Heart right ventricle (tissue), 16 donors: Measurements from ENCODE around the gene SLMAP. TPM values are rescaled to one million over a fixed set of nuclear protein-coding genes. Genes with fewer than 3 reads are reported as not detected.
A peak's percentile ranks its signal among the peaks of the same experiment; 100 is the strongest.

Source experiments
- ATAC-seq, 8 donors: fragments of 200-7000 bp; cut with Tn5 transposase; one replicate each; pipeline ENCODE4 v1.9.1; 2020; ENCODE audit warnings: mild to moderate bottlenecking in 8 of 8, moderate library complexity in 8 of 8, moderate number of reproducible peaks in 1 of 8
- DNase-seq, 2 donors: peaks; one replicate each; pipeline ENCODE4 v3.0.0-alpha.2; 2020
- H3K27ac ChIP-seq, 10 donors: fragments of 200-600 bp; sonication (generic) in 2 of 10; one replicate each; pipeline versions ENCODE4 v1.5.0 to v1.8.0; 2020 to 2022; ENCODE audit warnings: mild to moderate bottlenecking in 3 of 10
- H3K27me3 ChIP-seq, 7 donors: fragments of 200-600 bp; one replicate each; pipeline ENCODE4 v1.8.0; 2021 to 2022; ENCODE audit warnings: mild to moderate bottlenecking in 2 of 7
- H3K36me3 ChIP-seq, 9 donors: fragments of 200-600 bp; sonication (generic) in 1 of 9; one replicate each; pipeline versions ENCODE4 v1.5.0 to v1.8.0; 2020 to 2022; ENCODE audit warnings: mild to moderate bottlenecking in 2 of 9
- H3K4me1 ChIP-seq, 9 donors: fragments of 200-600 bp; sonication (generic) in 1 of 9; one replicate each; pipeline versions ENCODE4 v1.5.0 to v1.8.0; 2020 to 2022; ENCODE audit warnings: mild to moderate bottlenecking in 4 of 9
- H3K4me3 ChIP-seq, 10 donors: fragments of 200-600 bp; sonication (generic) in 2 of 10; one replicate each; pipeline versions ENCODE4 v1.5.0 to v1.8.0; 2020 to 2022; ENCODE audit warnings: mild to moderate bottlenecking in 7 of 10, moderate library complexity in 2 of 10
- H3K9me3 ChIP-seq, 11 donors: fragments of 200-600 bp in 10 of 11; sonication (generic) in 2 of 11; one replicate each; pipeline versions ENCODE4 v1.5.0 to v1.8.0; 2013 to 2022; ENCODE audit warnings: mild to moderate bottlenecking in 2 of 11, control low read depth in 1 of 11, moderate library complexity in 1 of 11
- WGBS, 2 donors: extraction: QIAGEN DNeasy Blood & Tissue Kit; methylation state at CpG; one replicate each; pipeline ENCODE4 v1.1.7; 2013; ENCODE audit warnings: inconsistent platforms in 1 of 2; 5-methylcytosine and 5-hydroxymethylcytosine counted together
- intact Hi-C, 10 donors: fragments of 100-400 bp; cut with DNase I; formaldehyde crosslinking; loops; one replicate each; pipeline versions ENCODE4 v1.11.1 to v1.14.2; 2022
- polyA plus RNA-seq, 2 donors: library from polyadenylated mRNA; stranded (reverse); fragments of 200-250 nt; gene quantifications; one replicate each; pipeline ENCODE4 v1.2.3, GENCODE V29; 2013
- total RNA-seq, 10 donors: library from RNA; stranded (reverse); fragmentation: NEBNext Ultra II Directional in 3 of 10; extraction: Animal tissue kit (Norgen Biotek cat#: 25700) in 3 of 10; gene quantifications; one replicate each; pipeline versions ENCODE4 v1.2.1 to v1.2.4, GENCODE V29; 2021 to 2023
- TF ChIP-seq, protein P1 (sequence below), 9 donors: fragments of 200-600 bp; sonication (generic) in 2 of 9; IDR thresholded peaks; one replicate each; pipeline versions ENCODE4 v1.5.0 to v1.8.0; 2021 to 2022; ENCODE audit warnings: antibody characterized with exemption in 9 of 9, mild to moderate bottlenecking in 5 of 9, moderate library complexity in 1 of 9
- donor health status: Arrhythmogenic right ventricular cardiomyopathy.
- donor health status: ischemic (EF 13 %, LVEDD 7.1; RV severe dilation, severe dysfunction).
- donor health status: healthy with polysubstance abuse.
- donor health status: DM: no; HTN: yes; CAD: no.
- donor health status: DM: no; HTN: no; CAD: no.
- donor health status: ischemic (EF 25% LVEDD 6.9; RV normal size, moderate dysfunction).
- donor health status: ischemic (EF 25% LVEDD 5.7; RV mildly dilated, moderate dysfunction).
- donor health status: healthy.
- donor health status: DM: yes; HTN: yes; CAD: no.
- donor health status: Ischemic cardiomyopathy.
- donor health status: ischemic (EF 35%, LVEDD 5.7; RV mildly dilated, moderate dysfunction).
- donor health status: nonischemic (EF 11% LVEDD 7.7; RV severe dilation, severe dysfunction).
- donor health status: DM: yes; HTN: yes; CAD: no.
- donor health status: PGD.
- donor health status: ischemic (EF 29% LVEDD 5.4; RV normal size, mild dysfunction).
- donor health status: nonischemic (EF 23%, LVEDD 6.1; RV moderate dilation, normal function).

SLMAP gene
- total and polyA plus RNA-seq, 12 donors = 65.8 to 724 (median 341) TPM

DNA sequence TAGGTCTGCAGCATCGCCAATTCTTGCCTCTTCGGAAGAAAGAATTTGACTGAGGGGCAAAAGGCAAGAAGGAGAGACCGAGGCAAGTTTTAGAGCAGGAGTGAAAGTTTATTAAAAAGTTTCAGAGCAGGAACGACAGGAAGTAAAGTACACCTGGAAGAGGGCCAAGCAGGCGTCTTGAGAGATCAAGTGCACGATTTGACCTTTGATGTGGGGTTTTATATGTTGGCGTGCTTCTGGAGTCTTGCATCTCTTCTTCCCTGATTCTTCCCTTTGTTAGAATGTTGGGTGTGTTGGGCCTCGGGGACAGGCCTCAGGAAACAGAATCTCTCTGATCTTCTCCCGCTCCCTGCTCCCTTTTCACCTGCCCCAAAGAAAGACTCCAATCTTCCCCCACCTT lies 211.5 kb downstream of the SLMAP start:
- H3K36me3 ChIP-seq = no peaks in the 10 kb centered on the region
- no peaks in the 10 kb centered on the region for H3K9me3 ChIP-seq
- 78% methylated on average over 9 of the region's 9 CpGs for WGBS, 2 donors
- no peaks in the 10 kb centered on the region for H3K27me3 ChIP-seq
- no peak overlapping the region for H3K4me3 ChIP-seq
- ATAC-seq (no peak), DNase-seq (no peak)
- peaks cover 2 to 34% (median 22%) of the 10 kb centered on the region in 9 donors for H3K4me1 ChIP-seq
- no peak overlapping the region for H3K27ac ChIP-seq
- intact Hi-C loops = no loop called here
- TF ChIP-seq, protein P1, sequence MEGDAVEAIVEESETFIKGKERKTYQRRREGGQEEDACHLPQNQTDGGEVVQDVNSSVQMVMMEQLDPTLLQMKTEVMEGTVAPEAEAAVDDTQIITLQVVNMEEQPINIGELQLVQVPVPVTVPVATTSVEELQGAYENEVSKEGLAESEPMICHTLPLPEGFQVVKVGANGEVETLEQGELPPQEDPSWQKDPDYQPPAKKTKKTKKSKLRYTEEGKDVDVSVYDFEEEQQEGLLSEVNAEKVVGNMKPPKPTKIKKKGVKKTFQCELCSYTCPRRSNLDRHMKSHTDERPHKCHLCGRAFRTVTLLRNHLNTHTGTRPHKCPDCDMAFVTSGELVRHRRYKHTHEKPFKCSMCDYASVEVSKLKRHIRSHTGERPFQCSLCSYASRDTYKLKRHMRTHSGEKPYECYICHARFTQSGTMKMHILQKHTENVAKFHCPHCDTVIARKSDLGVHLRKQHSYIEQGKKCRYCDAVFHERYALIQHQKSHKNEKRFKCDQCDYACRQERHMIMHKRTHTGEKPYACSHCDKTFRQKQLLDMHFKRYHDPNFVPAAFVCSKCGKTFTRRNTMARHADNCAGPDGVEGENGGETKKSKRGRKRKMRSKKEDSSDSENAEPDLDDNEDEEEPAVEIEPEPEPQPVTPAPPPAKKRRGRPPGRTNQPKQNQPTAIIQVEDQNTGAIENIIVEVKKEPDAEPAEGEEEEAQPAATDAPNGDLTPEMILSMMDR (IDR thresholded peaks at IDR 0.05) = no peak

DNA sequence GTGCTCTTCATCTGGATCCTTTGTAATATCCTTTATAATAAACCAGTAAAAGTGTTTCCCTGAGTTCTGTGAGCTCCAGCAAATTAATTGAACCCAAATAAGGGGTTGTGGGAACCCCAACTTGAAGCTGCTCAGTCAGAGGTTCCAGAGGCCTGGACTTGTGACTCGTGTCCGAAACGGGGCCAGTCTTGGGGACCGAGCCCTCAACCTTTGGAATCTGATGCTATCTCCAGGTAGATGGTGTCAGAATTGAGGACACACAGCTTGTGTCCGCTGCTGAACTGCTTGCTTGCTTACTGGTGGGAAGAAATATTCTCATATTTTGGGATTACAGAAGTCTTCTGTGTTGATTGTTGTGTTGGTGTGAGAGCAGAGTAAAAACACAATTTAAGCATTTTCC lies 212.4 kb downstream of the SLMAP start:
- intact Hi-C loops = no loop called here
- H3K27me3 ChIP-seq = no peaks in the 10 kb centered on the region
- DNase-seq (no peak), ATAC-seq (no peak)
- no peak overlapping the region for H3K4me3 ChIP-seq
- TF ChIP-seq, protein P1 (IDR thresholded peaks at IDR 0.05) = no peak
- no peaks in the 10 kb centered on the region for H3K36me3 ChIP-seq
- no peak overlapping the region for H3K27ac ChIP-seq
- H3K9me3 ChIP-seq = no peaks in the 10 kb centered on the region
- peaks cover 2 to 41% (median 22%) of the 10 kb centered on the region in 9 donors for H3K4me1 ChIP-seq
- WGBS, 2 donors = 99% methylated on average over 5 of the region's 5 CpGs

DNA sequence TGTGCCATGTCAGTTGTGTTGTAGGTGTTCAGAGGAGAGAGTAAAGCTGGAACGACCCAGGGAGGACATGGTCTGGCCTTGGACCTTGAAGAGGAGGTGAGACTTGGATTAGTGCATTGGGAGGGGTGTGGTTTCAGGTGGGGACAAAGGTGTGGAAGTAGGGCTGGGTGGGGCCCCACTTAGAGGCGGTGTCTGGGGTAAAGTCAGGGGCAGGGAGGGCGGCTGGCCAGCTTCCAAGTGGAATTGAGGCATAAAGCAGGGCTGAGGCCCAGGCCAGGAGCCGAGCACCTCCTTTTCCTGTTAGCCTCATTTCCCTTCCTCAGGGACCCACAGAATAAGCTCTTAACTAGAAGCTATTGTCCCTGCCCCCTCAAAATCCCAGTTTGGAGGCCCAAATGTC lies 215.9 kb downstream of the SLMAP start:
- Histone ChIP-seq H3K27me3 (no peaks in the 10 kb centered on the region), H3K27ac (peak overlapping the region in 9 of 10 donors; percentile 9 to 81 (median 61)), H3K4me1 (peaks cover 2 to 57% (median 36%) of the 10 kb centered on the region in 9 donors), H3K9me3 (no peaks in the 10 kb centered on the region), H3K4me3 (no peak overlapping the region), H3K36me3 (no peaks in the 10 kb centered on the region)
- TF ChIP-seq, protein P1 (IDR thresholded peaks at IDR 0.05) = no peak
- intact Hi-C loops = no loop called here
- DNase-seq = peak; percentile 33 to 56
- WGBS, 2 donors = 64 to 65% methylated on average over 4 of the region's 4 CpGs
- peak in 6 of 8 donors; percentile 11 to 56 (median 48) for ATAC-seq

DNA sequence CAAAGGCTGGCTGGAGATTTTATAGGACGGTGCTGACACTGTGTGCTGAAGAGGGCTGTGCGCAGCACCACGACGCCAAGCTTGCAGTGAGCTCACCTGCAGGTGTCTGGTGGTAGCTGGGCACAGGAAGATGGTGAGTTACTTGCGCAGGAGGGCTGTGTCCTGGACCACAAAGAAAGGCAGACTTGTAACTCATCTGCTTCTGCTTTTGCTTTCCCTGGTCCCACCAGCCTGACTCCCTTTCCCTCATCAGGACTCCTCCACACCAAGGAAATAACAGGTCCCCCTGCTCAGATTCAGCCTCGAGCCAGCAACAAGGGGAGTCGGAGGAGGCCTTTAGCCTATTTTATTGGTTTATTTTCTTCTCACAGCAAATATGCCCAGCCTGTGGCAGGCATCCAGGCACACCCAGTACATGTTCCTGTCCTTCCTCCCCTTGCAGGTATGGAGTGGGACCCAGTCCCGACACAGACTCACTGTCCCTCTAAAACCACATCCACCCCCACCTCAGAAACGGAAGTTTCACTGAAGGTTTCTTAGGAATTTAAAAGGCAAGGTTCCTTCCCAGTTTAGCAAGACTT lies 216.5 kb downstream of the SLMAP start:
- Histone ChIP-seq H3K27ac (peak overlapping the region in 9 of 10 donors; percentile 9 to 81 (median 61)), H3K27me3 (no peaks in the 10 kb centered on the region), H3K4me1 (peaks cover 2 to 58% (median 36%) of the 10 kb centered on the region in 9 donors), H3K4me3 (no peak overlapping the region), H3K36me3 (no peaks in the 10 kb centered on the region), H3K9me3 (no peaks in the 10 kb centered on the region)
- TF ChIP-seq, protein P1 (IDR thresholded peaks at IDR 0.05) = no peak
- peak in 3 of 8 donors; percentile 6 to 18 (median 16) for ATAC-seq
- WGBS, 2 donors = 68 to 71% methylated on average over 9 of the region's 9 CpGs
- no peak for DNase-seq
- intact Hi-C loops = no loop called here
